Measurements from ENCODE around the gene MAGEA9. TPM values are rescaled to one million over a fixed set of nuclear protein-coding genes. Genes with fewer than 3 reads are reported as not detected.
"Not testable (repeated sequence)": the region's sequence is repeated elsewhere in the genome, so short reads cannot be mapped to it uniquely, and the experiment has no call there.

Gene MAGEA9
- total RNA-seq, 1 donor = not detected

DNA sequence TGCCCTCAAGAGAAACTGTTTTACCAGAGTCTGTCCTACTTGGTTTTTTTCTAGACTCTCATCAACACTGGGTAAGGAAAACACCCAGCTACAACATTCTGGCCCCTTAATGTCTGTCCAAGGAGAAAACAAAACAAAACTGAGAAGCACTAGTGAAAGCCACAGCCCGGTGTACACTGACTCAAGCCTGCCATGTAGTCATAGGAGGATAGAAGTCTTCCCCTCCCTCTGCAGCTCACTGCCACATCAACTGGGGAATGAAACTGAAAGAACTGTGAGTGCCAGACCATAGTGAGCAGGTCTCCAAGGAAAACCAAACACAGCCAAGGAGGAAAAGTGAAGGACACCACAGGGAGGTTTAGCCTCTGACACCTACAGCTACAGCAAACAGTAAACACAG, 13.8 kb downstream of the MAGEA9 start:
- not testable (repeated sequence) for H3K4me3 ChIP-seq (ENCODE audit: low read length); H3K4me1 ChIP-seq (ENCODE audit: insufficient read depth, low read length); H3K9me3 ChIP-seq (ENCODE audit: low read depth, low read length)

DNA sequence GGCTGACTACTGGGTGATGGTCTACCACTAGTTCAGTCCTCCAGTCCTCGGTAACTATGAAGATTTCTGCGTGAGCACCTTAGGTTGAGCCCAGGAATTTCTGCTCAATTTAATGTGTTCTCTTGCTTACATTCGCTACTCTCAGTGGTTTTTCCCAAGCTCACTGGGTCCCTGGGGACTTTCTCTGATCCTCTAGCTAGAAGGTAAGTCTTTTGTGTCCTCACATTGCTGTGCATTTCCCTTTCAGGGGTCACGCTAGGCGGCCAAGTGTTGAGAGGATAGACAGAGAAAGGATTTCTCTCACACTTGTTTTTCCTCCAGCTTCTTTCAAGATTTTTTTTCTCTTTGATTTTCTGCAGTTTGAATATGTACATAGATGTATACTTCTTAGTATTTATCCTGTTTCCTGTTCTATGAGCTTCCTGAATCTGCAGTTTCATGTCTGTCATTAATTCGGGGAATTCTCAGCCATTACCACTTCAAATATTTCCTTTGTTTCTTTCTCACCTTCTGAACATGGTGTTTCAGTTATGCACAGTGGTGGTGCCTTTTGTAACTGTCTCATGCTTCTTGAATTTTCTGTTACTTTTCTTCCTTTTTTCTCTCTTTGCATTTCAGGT, 17.5 kb downstream of the MAGEA9 start:
- Histone ChIP-seq H3K4me3 (ENCODE audit: low read length) (no peak overlapping the region), H3K4me1 (ENCODE audit: insufficient read depth, low read length) (no peaks in the 10 kb centered on the region), H3K27me3 (ENCODE audit: insufficient read depth, low read length) (no peaks in the 10 kb centered on the region), H3K9me3 (ENCODE audit: low read depth, low read length) (no peaks in the 10 kb centered on the region)

More for the DNA sequence above, 13.8 kb downstream of the MAGEA9 start:
- not testable (repeated sequence) for H3K27me3 ChIP-seq (ENCODE audit: insufficient read depth, low read length)

DNA sequence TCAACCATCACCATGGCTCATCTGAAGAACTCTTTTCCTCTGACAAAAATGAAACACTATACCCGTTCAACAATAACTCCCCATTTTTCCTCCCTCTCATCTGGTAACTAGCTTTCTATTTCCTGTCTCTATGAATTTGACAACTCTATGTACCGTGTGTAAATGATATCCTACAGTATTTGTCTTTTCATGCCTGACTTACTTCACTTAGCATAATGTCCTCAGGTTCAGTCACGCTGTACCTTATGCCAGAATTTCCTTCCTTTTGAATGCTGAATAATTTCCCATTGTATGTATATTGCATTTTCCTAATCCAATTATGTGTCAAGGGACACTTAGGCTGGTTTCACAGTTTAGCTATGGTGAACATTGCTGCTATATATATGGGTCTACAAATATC, 18.2 kb downstream of the MAGEA9 start:
- no peak overlapping the region for H3K4me3 ChIP-seq (ENCODE audit: low read length)
- no peaks in the 10 kb centered on the region for H3K4me1 ChIP-seq (ENCODE audit: insufficient read depth, low read length)
- no peaks in the 10 kb centered on the region for H3K9me3 ChIP-seq (ENCODE audit: low read depth, low read length)
- H3K27me3 ChIP-seq (ENCODE audit: insufficient read depth, low read length) = no peaks in the 10 kb centered on the region

DNA sequence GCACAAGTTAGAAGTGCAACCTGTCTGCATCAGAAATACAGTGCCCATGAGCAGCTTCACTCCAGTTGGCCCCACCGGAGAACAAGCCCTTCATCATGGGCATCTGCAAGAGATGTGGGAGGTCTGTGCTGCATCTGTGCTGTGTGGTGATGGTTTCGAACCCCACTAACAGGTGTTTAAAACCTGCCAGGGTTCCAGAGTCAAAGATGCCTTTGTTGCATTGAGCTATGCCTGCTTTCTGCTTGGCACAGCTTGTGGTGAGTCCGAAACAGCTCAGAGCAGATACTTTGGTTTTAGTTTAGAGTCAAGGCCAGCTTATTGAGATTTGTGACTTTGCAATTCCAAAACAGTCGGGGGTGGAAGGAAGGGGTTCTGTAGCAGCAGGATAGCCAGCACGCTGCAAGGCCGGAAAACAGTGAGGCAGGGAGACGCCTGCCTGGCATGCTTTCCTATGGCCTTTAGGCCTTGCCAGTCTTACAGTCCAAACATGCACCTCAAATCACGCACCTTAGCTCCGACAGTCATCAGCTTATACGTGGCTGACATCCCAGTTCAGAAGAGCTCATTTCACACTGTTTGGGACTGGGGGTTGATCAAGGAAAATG, 21.8 kb downstream of the MAGEA9 start:
- no peaks in the 10 kb centered on the region for H3K4me1 ChIP-seq (ENCODE audit: insufficient read depth, low read length)
- H3K4me3 ChIP-seq (ENCODE audit: low read length) = no peak overlapping the region
- H3K9me3 ChIP-seq (ENCODE audit: low read depth, low read length) = no peaks in the 10 kb centered on the region
- no peaks in the 10 kb centered on the region for H3K27me3 ChIP-seq (ENCODE audit: insufficient read depth, low read length)

DNA sequence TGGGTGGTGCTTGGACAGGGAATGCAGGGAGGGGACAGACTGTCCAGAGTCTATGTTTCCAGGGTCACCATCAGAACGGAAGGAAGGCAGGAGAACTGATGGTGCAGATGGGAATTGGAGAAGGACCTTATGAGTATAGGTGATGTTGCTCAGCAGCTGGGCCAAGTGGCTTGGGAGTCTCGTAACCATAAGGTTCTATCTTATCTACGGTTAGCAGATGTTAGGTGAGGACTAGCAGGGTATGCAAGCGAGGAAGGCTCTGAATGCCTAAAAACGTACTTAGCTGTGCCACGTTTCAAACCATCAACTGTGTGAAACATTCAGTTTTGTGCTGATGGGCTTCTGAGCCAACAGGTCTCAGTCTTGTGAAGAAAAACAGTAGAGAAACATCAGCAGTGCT, 22.4 kb downstream of the MAGEA9 start:
- Histone ChIP-seq H3K9me3 (ENCODE audit: low read depth, low read length) (no peaks in the 10 kb centered on the region), H3K4me1 (ENCODE audit: insufficient read depth, low read length) (no peaks in the 10 kb centered on the region), H3K27me3 (ENCODE audit: insufficient read depth, low read length) (no peaks in the 10 kb centered on the region), H3K4me3 (ENCODE audit: low read length) (no peak overlapping the region)

DNA sequence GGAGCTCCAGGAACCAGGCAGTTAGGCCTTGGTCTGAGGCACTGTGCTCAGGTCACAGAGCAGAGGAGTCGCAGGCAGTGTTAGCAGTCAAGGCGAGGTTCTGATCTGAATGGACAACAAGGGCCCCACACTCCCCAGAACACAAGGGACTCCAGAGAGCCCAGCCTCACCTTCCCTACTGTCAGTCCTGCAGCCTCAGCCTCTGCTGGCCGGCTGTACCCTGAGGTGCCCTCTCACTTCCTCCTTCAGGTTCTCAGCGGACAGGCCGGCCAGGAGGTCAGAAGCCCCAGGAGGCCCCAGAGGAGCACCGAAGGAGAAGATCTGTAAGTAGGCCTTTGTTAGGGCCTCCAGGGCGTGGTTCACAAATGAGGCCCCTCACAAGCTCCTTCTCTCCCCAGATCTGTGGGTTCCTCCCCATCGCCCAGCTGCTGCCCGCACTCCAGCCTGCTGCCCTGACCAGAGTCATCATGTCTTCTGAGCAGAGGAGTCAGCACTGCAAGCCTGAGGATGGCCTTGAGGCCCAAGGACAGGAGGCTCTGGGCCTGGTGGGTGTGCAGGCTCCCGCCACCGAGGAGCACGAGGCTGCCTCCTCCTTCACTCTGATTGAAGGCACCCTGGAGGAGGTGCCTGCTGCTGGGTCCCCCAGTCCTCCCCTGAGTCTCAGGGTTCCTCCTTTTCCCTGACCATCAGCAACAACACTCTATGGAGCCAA, 26.2 kb downstream of the MAGEA9 start:
- Histone ChIP-seq H3K4me3 (ENCODE audit: low read length) (no peak overlapping the region), H3K27me3 (ENCODE audit: insufficient read depth, low read length) (no peaks in the 10 kb centered on the region), H3K9me3 (ENCODE audit: low read depth, low read length) (no peaks in the 10 kb centered on the region), H3K4me1 (ENCODE audit: insufficient read depth, low read length) (no peaks in the 10 kb centered on the region)

DNA sequence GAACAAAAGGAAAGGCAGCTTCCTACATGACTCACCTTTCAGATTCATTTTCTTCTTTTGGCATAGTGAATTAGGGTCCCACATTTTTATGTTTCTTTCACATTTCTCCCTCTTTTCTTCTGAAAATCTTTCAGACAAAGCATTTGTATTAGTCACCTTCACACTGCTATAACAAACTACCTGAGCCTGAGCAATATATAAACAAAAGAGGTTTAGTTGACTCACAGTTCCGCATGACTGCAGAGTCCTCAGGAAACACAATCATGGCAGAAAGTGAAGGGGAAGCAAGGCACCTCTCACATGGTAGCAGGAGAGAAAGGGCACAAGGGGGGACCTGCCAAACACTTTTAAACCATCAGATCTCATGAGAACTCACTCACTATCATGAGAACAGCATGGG, 36.9 kb downstream of the MAGEA9 start:
- Histone ChIP-seq H3K27me3 (ENCODE audit: insufficient read depth, low read length) (no peaks in the 10 kb centered on the region), H3K4me1 (ENCODE audit: insufficient read depth, low read length) (no peaks in the 10 kb centered on the region), H3K9me3 (ENCODE audit: low read depth, low read length) (no peaks in the 10 kb centered on the region), H3K4me3 (ENCODE audit: low read length) (no peak overlapping the region)

DNA sequence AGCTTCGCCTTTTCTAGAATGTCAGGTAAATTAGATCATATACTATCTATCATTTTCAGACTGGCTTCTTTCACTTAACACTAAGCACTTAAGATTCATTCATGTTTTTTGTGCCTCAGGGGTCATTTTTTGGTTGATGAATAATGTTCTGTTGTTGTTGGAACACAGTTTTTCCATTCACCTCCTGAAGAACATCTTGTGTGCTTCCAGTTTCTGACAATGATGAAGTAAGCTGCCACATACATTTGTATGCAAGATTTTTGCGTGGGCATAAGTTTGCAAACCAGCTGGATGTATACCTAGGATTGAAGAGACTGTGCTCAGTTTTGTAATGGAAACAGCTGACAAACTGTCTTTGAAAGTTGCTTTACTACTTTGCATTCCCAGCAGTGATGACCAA, 37.6 kb downstream of the MAGEA9 start:
- Histone ChIP-seq H3K4me1 (ENCODE audit: insufficient read depth, low read length) (no peaks in the 10 kb centered on the region), H3K4me3 (ENCODE audit: low read length) (no peak overlapping the region), H3K27me3 (ENCODE audit: insufficient read depth, low read length) (no peaks in the 10 kb centered on the region), H3K9me3 (ENCODE audit: low read depth, low read length) (no peaks in the 10 kb centered on the region)

DNA sequence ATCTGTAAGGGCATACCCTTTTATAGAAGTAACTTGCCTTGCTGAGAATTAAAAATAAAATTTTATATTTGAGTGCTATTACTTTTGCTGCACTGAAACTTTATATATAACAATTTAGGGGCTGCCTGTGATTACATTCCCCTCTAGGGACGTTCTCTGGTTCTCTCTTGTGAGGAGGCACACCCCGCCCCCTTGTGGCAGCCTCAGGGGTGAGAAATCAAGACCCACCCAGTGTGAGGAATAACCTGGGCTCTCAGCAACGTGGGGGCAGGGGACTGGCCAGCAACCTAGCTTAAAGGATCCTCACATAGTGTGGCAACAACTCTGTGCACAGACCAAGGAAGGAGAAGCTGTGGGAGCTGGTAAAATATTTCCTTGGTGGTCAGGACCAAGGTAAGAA, 43.7 kb downstream of the MAGEA9 start:
- no peaks in the 10 kb centered on the region for H3K9me3 ChIP-seq (ENCODE audit: low read depth, low read length)
- H3K4me3 ChIP-seq (ENCODE audit: low read length) = no peak overlapping the region
- H3K4me1 ChIP-seq (ENCODE audit: insufficient read depth, low read length) = no peaks in the 10 kb centered on the region
- H3K27me3 ChIP-seq (ENCODE audit: insufficient read depth, low read length) = no peaks in the 10 kb centered on the region

DNA sequence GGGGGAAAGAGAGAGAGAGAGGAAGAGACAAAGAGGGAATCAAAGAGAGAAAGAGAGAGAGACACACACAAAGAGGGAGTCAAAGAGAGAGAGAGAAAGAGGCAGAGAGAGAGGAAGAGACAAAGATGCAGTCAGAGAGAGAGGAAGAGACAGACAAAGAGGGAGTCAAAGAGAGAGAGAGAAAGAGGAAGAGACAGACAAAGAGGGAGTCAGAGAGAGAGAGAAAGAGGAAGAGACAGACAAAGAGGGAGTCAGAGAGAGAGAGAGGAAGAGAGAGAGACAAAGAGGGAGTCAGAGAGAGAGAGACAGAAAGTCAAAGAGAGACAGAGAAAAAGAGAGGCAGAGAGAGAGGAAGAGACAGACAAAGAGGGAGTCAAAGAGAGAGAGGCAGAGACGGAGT, 45.5 kb downstream of the MAGEA9 start:
- Histone ChIP-seq H3K4me3 (ENCODE audit: low read length) (no peak overlapping the region), H3K27me3 (ENCODE audit: insufficient read depth, low read length) (no peaks in the 10 kb centered on the region), H3K9me3 (ENCODE audit: low read depth, low read length) (no peaks in the 10 kb centered on the region), H3K4me1 (ENCODE audit: insufficient read depth, low read length) (no peaks in the 10 kb centered on the region)

DNA sequence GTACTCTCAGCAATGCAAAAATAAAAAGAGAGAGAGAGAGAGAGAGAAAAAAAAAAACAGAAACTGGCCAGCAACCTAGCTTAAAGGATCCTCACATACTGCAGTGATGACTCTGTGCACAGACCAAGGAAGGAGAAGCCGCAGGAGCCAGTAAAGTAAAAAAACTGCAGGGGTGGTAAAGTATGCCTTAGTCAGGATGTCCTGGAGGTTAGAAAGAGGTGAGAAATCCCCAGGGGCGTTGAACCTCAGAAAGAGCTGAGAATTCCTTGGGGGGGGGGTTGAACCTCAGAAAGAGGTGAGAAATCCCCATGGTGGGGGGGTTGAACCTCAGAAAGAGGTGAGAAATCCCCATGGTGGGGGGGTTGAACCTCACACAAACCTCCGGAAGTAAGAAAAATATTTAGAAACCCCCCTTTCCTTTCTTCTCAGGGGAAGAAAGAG, 48.0 kb downstream of the MAGEA9 start:
- H3K4me3 ChIP-seq (ENCODE audit: low read length) = no peak overlapping the region
- H3K9me3 ChIP-seq (ENCODE audit: low read depth, low read length) = no peaks in the 10 kb centered on the region
- no peaks in the 10 kb centered on the region for H3K4me1 ChIP-seq (ENCODE audit: insufficient read depth, low read length)
- no peaks in the 10 kb centered on the region for H3K27me3 ChIP-seq (ENCODE audit: insufficient read depth, low read length)

DNA sequence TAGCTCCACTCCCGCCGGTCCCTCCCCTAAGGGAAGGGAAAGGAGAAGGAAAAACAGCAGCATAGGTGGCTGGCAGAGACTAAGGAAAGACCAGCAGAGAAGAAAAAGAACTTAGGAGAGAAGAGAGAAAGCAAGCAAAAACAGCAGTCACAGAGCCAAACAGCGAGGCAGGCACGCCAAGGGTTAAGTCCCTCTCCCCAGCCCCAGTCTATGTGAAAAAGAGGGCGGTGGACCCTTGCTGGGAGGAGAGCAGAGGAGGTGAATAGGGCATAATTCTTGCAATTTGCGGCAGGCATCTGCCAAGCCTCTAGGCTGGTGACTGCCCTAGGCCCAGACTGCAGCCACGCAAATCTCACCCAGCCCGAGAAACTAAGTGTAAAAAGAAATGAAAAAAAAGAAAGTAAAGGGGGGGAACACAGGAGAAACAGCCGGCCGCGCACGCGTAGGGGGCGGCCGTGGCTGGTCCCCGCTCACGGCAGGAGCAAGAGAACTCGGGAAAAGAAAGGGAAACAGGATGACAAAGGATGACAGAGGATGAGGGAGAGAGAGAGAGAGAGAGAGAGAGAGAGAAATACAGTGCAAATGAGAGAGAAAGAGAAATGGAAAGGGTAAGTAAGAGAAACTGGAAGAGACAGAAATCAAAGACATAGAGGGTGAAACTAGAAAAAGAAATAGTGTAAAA, 48.6 kb downstream of the MAGEA9 start:
- Histone ChIP-seq H3K27me3 (ENCODE audit: insufficient read depth, low read length) (no peaks in the 10 kb centered on the region), H3K4me1 (ENCODE audit: insufficient read depth, low read length) (no peaks in the 10 kb centered on the region), H3K9me3 (ENCODE audit: low read depth, low read length) (no peaks in the 10 kb centered on the region), H3K4me3 (ENCODE audit: low read length) (no peak overlapping the region)

DNA sequence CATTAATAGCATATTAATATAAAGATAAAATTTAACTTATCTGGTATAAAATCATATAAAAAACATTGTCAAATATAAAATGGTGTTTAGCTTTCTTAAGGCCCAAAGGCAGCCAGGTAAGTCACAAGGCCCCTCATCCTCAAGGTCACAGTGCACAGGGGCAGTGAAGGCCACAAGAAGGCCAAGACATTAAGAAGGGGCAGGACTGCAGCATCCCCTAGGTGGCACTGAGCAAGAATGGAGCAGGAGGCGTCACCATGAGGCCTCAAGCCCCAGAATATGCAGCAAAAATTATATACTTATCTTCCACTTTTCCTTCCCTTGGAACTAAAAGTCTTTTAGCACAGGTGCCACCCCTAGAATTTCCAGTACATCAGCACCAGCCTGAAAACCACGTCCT, 49.7 kb downstream of the MAGEA9 start:
- H3K4me3 ChIP-seq (ENCODE audit: low read length) = no peak overlapping the region

DNA sequence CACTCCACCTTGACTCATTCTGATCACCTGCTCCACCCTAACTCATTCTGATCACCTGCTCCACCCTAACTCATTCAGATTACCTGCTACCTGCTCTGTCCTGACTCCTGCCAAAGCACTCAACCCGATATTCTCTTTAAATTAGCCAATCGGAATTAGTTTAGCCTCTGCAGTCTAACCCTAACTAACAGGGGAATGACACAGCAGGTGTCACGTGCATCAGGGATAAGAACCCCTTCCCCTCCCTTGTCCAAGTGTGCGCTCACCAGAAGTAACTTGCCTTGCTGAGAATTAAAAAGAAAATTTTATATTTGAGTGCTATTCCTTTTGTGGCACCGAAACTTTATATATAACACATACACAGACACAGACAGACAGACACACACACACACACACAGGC, 55.0 kb downstream of the MAGEA9 start:
- H3K4me1 ChIP-seq (ENCODE audit: insufficient read depth, low read length); H3K4me3 ChIP-seq (ENCODE audit: low read length); H3K9me3 ChIP-seq (ENCODE audit: low read depth, low read length); H3K27me3 ChIP-seq (ENCODE audit: insufficient read depth, low read length): not testable (repeated sequence)

More for the DNA sequence above, 49.7 kb downstream of the MAGEA9 start:
- Histone ChIP-seq H3K4me1 (ENCODE audit: insufficient read depth, low read length) (no peaks in the 10 kb centered on the region), H3K27me3 (ENCODE audit: insufficient read depth, low read length) (no peaks in the 10 kb centered on the region), H3K9me3 (ENCODE audit: low read depth, low read length) (no peaks in the 10 kb centered on the region)

DNA sequence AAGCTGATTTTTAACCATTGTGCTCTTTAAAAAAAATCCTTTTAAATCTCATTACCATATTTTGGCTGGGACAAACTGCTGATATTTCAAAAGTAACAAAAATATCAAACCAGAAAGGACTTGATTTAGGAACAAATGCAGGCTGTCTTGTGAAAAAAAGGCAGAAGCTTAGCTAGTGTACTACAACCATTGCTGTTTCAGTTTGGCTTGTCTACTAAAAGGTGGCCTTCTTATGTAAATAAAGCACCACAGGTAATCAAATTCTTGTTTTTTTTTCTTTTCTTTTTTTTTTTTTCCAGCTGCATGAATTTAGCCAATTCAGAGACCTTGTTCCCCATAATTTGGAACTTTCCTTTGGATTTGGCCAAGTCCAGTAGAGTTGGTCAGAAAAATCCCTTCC, 55.4 kb downstream of the MAGEA9 start:
- no peak overlapping the region for H3K4me3 ChIP-seq (ENCODE audit: low read length)
- no peaks in the 10 kb centered on the region for H3K27me3 ChIP-seq (ENCODE audit: insufficient read depth, low read length)
- no peaks in the 10 kb centered on the region for H3K9me3 ChIP-seq (ENCODE audit: low read depth, low read length)
- H3K4me1 ChIP-seq (ENCODE audit: insufficient read depth, low read length) = no peaks in the 10 kb centered on the region
